Measurements from ENCODE around the gene NPAS3. TPM values are rescaled to one million over a fixed set of nuclear protein-coding genes. Genes with fewer than 3 reads are reported as not detected.

Gene NPAS3
- total and polyA plus RNA-seq, 2 donors (not counting 3 experiments of a cell fraction or from before 2014, with no cell fraction given) = 0.10 to 0.13 TPM

DNA sequence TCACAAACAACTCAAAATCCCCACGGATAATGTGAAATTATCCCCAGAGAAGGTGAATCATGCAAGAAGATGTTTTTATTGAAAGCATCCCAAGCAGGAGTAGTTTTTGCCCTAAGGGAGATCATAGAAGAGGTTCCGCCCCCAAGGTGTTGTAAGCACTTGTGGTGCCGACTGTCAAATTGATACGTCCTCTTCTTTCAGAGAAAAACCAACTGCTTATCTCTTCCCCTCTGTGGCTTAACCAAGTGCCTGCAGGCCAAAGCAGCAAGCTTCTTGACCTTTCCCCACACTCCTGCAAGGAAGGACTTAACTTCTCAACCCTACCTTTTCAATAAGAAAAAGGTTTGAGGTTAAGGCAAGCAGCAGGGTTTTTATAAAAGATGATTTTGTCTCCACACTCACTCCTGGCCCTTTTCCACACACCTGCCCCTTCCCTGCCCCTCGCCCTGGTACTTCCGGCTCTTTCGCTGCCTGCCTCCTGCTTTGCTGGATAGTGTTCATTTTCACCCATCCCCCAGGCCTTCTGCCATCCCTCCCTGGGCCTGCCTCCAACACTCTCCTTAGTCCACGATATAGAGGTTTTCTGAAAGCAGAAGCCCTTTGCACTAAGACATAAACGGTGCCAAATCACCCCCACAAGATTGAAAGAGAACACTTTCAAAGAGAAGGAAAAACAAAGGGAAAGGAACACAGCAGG, 897.7 kb downstream of the NPAS3 start:
- no peaks in the 10 kb centered on the region for H3K9me3 ChIP-seq (replicated peaks; ENCODE audit: control insufficient read depth, insufficient read depth, low read length)
- ChIA-PET CTCF (interaction anchor here (13.1 kb wide), 1 partner anchor 260 kb away, joined by 407 read pairs; no protein-coding TSS in a partner anchor), POLR2A (no interaction called here)
- FAIRE-seq = no peak
- H3K36me3 ChIP-seq (ENCODE audit: control insufficient read depth in 2 of 2, extremely low read depth in 1 of 2, insufficient read depth in 2 of 2, low read length in 2 of 2) = no peaks in the 10 kb centered on the region
- no TSS peak for BruUV-seq (replicated peaks)
- intact Hi-C loops (cut with micrococcal nuclease) = no loop called here
- H3K27me3 ChIP-seq (ENCODE audit: control insufficient read depth in 2 of 2, insufficient read depth in 2 of 2, low read length in 2 of 2) = peaks cover 1 to 4% of the 10 kb centered on the region in 2 experiments
- no peak overlapping the region for H3K4me3 ChIP-seq (replicated peaks in 1 of 3; ENCODE audit: insufficient read depth in 1 of 3, low read depth in 1 of 3, low read length in 3 of 3)
- no peak for DNase-seq (ENCODE audit: low read depth, low spot score)
- TF ChIP-seq POLR2A (IDR thresholded peaks at IDR 0.05; ENCODE audit: low read depth, low read length) (no peak), POLR2AphosphoS5 (IDR thresholded peaks at IDR 0.05; ENCODE audit: insufficient read depth, low read depth, low read length) (no peak), GATA2 (IDR thresholded peaks at IDR 0.05; ENCODE audit: insufficient read depth, insufficient read length, low read depth, low read length) (no peak), FOS (IDR thresholded peaks at IDR 0.05; ENCODE audit: borderline replicate concordance, insufficient read depth, low read length) (no peak), EZH2 (IDR thresholded peaks at IDR 0.05; ENCODE audit: borderline replicate concordance, low read depth, low read length, severe bottlenecking) (no peak), MYC (IDR thresholded peaks at IDR 0.05; ENCODE audit: low read depth, low read length) (no peak)
- no peak overlapping the region for H3K27ac ChIP-seq (ENCODE audit: insufficient read depth, low read depth, low read length)
- no peaks in the 10 kb centered on the region for H4K20me1 ChIP-seq (replicated peaks; ENCODE audit: control insufficient read depth, extremely low read depth, insufficient read depth, low read length)
- H3K4me1 ChIP-seq (ENCODE audit: control insufficient read depth, extremely low read depth, insufficient read depth, low read length) = no peaks in the 10 kb centered on the region
- H3K9me1 ChIP-seq (replicated peaks; ENCODE audit: control insufficient read depth, extremely low read depth, insufficient read depth, low read length) = no peaks in the 10 kb centered on the region
- H3K79me2 ChIP-seq (ENCODE audit: control insufficient read depth, insufficient read depth, low read length) = no peaks in the 10 kb centered on the region
- no peak overlapping the region for H3K4me2 ChIP-seq (ENCODE audit: insufficient read depth, low read length)
- dilution Hi-C loops (cut with MboI; ENCODE audit: extremely low pct_ligation_motif_present, low sequenced_read_pairs) = no loop called here
- H3K9ac ChIP-seq (replicated peaks; ENCODE audit: extremely low read depth, insufficient read depth, low read length) = no peak overlapping the region
- no peak overlapping the region for H2AFZ ChIP-seq (ENCODE audit: low read depth, low read length)

DNA sequence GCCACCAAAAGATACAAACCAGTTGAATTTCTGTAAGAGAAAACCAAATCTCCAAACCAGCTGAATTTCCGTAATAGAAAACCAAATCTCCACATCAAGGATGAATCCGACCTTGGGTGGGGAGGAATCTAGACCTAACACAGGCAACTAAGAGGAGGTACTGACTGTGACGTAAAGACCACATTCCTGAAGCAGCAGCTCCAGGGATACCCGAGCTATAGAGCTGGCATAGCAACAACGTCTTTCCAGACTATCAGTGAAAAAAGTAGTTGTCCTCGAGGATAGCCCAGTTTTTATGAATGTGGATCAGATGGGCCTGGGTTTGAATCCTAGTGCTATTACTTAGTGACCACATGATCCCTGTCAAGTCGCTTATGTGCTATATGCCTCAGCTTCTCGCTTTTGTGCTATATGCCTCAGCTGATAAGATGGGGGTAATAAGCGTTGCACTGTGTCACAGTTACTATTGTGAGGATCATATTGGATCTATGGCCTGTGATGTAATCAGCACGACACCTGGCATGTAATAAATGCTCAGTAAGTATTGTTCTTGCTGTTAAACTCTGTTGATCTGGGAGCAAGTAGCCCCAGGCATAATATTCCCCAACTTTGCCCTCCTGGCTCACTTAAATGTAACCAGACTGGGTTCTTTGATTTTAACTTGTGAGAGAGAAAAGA, 898.4 kb downstream of the NPAS3 start:
- H3K9ac ChIP-seq (replicated peaks; ENCODE audit: extremely low read depth, insufficient read depth, low read length) = no peak overlapping the region
- H3K4me1 ChIP-seq (ENCODE audit: control insufficient read depth, extremely low read depth, insufficient read depth, low read length) = no peaks in the 10 kb centered on the region
- no peak overlapping the region for H3K4me3 ChIP-seq (replicated peaks in 1 of 3; ENCODE audit: insufficient read depth in 1 of 3, low read depth in 1 of 3, low read length in 3 of 3)
- FAIRE-seq (no peak), DNase-seq (ENCODE audit: low read depth, low spot score) (no peak)
- no peaks in the 10 kb centered on the region for H3K9me3 ChIP-seq (replicated peaks; ENCODE audit: control insufficient read depth, insufficient read depth, low read length)
- no peaks in the 10 kb centered on the region for H3K36me3 ChIP-seq (ENCODE audit: control insufficient read depth in 2 of 2, extremely low read depth in 1 of 2, insufficient read depth in 2 of 2, low read length in 2 of 2)
- TF ChIP-seq GATA2 (IDR thresholded peaks at IDR 0.05; ENCODE audit: insufficient read depth, insufficient read length, low read depth, low read length) (no peak), MYC (IDR thresholded peaks at IDR 0.05; ENCODE audit: low read depth, low read length) (no peak), POLR2AphosphoS5 (IDR thresholded peaks at IDR 0.05; ENCODE audit: insufficient read depth, low read depth, low read length) (no peak), EZH2 (IDR thresholded peaks at IDR 0.05; ENCODE audit: borderline replicate concordance, low read depth, low read length, severe bottlenecking) (no peak)
- TF ChIP-seq, protein P1, sequence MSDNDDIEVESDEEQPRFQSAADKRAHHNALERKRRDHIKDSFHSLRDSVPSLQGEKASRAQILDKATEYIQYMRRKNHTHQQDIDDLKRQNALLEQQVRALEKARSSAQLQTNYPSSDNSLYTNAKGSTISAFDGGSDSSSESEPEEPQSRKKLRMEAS (IDR thresholded peaks at IDR 0.05; ENCODE audit: insufficient read depth, insufficient read length) = no peak
- H3K79me2 ChIP-seq (ENCODE audit: control insufficient read depth, insufficient read depth, low read length) = no peaks in the 10 kb centered on the region
- no peak overlapping the region for H3K4me2 ChIP-seq (ENCODE audit: insufficient read depth, low read length)
- ChIA-PET CTCF (interaction anchor here (1.1 to 13.1 kb wide), 6 partner anchors 12 to 1262 kb away, joined by 3 to 407 read pairs (median 13); no protein-coding TSS in a partner anchor), POLR2A (no interaction called here)
- H3K27me3 ChIP-seq (ENCODE audit: control insufficient read depth in 2 of 2, insufficient read depth in 2 of 2, low read length in 2 of 2) = peaks cover 1 to 4% of the 10 kb centered on the region in 2 experiments
- no peaks in the 10 kb centered on the region for H3K9me1 ChIP-seq (replicated peaks; ENCODE audit: control insufficient read depth, extremely low read depth, insufficient read depth, low read length)
- intact Hi-C loops (cut with micrococcal nuclease) = no loop called here
- no peak overlapping the region for H2AFZ ChIP-seq (ENCODE audit: low read depth, low read length)
- BruUV-seq (replicated peaks) = no TSS peak
- dilution Hi-C loops (cut with MboI; ENCODE audit: extremely low pct_ligation_motif_present, low sequenced_read_pairs) = no loop called here
- H4K20me1 ChIP-seq (replicated peaks; ENCODE audit: control insufficient read depth, extremely low read depth, insufficient read depth, low read length) = no peaks in the 10 kb centered on the region
- no peak overlapping the region for H3K27ac ChIP-seq (ENCODE audit: insufficient read depth, low read depth, low read length)

All from endothelial cell of umbilical vein (primary cell).